Activated B cell treated with CpG ODN at 0.5 μM for 24 hours (primary cell): ENCODE results near the gene CTDP1. TPM values are rescaled to one million over a fixed set of nuclear protein-coding genes. Genes with fewer than 3 reads are reported as not detected.
A peak's percentile ranks its signal among the peaks of the same experiment; 100 is the strongest.

Source experiments
- ATAC-seq: fragments of 200-7000 bp; cut with Tn5 transposase; one replicate; pipeline ENCODE4 v1.10.0; 2021; ENCODE audit warnings: low read depth, mild to moderate bottlenecking, moderate library complexity
- CTCF ChIA-PET: fragments of 350-600 bp; sonication (Branson Sonifier 250); formaldehyde crosslinking; loops from one replicate; lab custom pipeline; 2021; ENCODE audit warnings: antibody characterized with exemption; lab: Charles Lee
- POLR2A ChIA-PET: fragments of 350-600 bp; sonication (Branson Sonifier 250); formaldehyde crosslinking; loops from one replicate; lab custom pipeline; 2021; ENCODE audit warnings: antibody characterized with exemption; lab: Charles Lee
- DNase-seq: peaks from one replicate; pipeline ENCODE4 v3.0.0; 2022
- H3K27ac Mint-ChIP-seq: one replicate; pipeline ENCODE4 v1.8.0; 2020; ENCODE audit warnings: mixed read lengths
- H3K27me3 Mint-ChIP-seq: one replicate; pipeline ENCODE4 v1.8.0; 2021; ENCODE audit warnings: mixed read lengths
- H3K36me3 Mint-ChIP-seq: one replicate; pipeline ENCODE4 v1.8.0; 2021; ENCODE audit warnings: low read depth, mixed read lengths
- H3K4me1 Mint-ChIP-seq: one replicate; pipeline ENCODE4 v1.8.0; 2021; ENCODE audit warnings: mixed read lengths
- H3K4me3 Mint-ChIP-seq: one replicate; pipeline ENCODE4 v1.8.0; 2020; ENCODE audit warnings: mild to moderate bottlenecking, mixed read lengths
- H3K9me3 Mint-ChIP-seq: one replicate; pipeline ENCODE4 v1.8.0; 2020; ENCODE audit warnings: mixed read lengths
- CTCF ChIP-seq: fragments of 200-600 bp; IDR thresholded peaks from one replicate; pipeline ENCODE4 v1.8.0; 2022; ENCODE audit warnings: antibody characterized with exemption, mild to moderate bottlenecking
- intact Hi-C: fragments of 100-400 bp; cut with micrococcal nuclease; formaldehyde crosslinking; loops from one replicate; pipeline ENCODE4 v1.15.1; 2024
- total RNA-seq: library from RNA; stranded (reverse); gene quantifications from 2 replicates; pipeline ENCODE4 v1.2.3, GENCODE V29; 2022

CTDP1 gene
- total RNA-seq, 1 donor from 2014 or later = 33.8 TPM

- H3K36me3 Mint-ChIP-seq = peaks cover 61% of the 10 kb centered on the region
- no peaks in the 10 kb centered on the region for H3K27me3 Mint-ChIP-seq
- intact Hi-C loops = no loop called here
- H3K4me1 Mint-ChIP-seq = no peaks in the 10 kb centered on the region
- ChIA-PET POLR2A (no interaction called here), CTCF (no interaction called here)
- no peak for TF ChIP-seq CTCF
- H3K27ac Mint-ChIP-seq = no peak overlapping the region
- H3K9me3 Mint-ChIP-seq = peaks cover 2% of the 10 kb centered on the region
- DNase-seq (peak; percentile 4), ATAC-seq (no peak)
- no peak overlapping the region for H3K4me3 Mint-ChIP-seq
Measured at GRCh38 chr18:79753391-79753851, 73.8 kb downstream of the CTDP1 start.

- no peak for TF ChIP-seq CTCF
- Mint-ChIP-seq H3K27me3 (no peaks in the 10 kb centered on the region), H3K27ac (no peak overlapping the region), H3K36me3 (peaks cover 59% of the 10 kb centered on the region), H3K4me1 (no peaks in the 10 kb centered on the region), H3K4me3 (no peak overlapping the region), H3K9me3 (peaks cover 7% of the 10 kb centered on the region)
- POLR2A ChIA-PET = no interaction called here
- CTCF ChIA-PET = no interaction called here
- ATAC-seq = no peak
- no peak for DNase-seq
- intact Hi-C loops = no loop called here
Measured at GRCh38 chr18:79754022-79754761, 74.6 kb downstream of the CTDP1 start.

GRCh38 chr18:79754831-79755351 is 75.3 kb downstream of the CTDP1 start:
- intact Hi-C loops = no loop called here
- Mint-ChIP-seq H3K4me1 (no peaks in the 10 kb centered on the region), H3K36me3 (peaks cover 58% of the 10 kb centered on the region), H3K9me3 (peaks cover 9% of the 10 kb centered on the region), H3K4me3 (no peak overlapping the region), H3K27ac (no peak overlapping the region), H3K27me3 (no peaks in the 10 kb centered on the region)
- no peak for TF ChIP-seq CTCF
- ATAC-seq = no peak
- POLR2A ChIA-PET = no interaction called here
- peak; percentile 11 for DNase-seq
- CTCF ChIA-PET = no interaction called here

- intact Hi-C loops = no loop called here
- peak; percentile 8 for DNase-seq
Measured at GRCh38 chr18:79755496-79756142, 76.0 kb downstream of the CTDP1 start.

More at GRCh38 chr18:79755496-79756142, 76.0 kb downstream of the CTDP1 start:
- H3K27me3 Mint-ChIP-seq = no peaks in the 10 kb centered on the region
- CTCF ChIA-PET = no interaction called here
- H3K4me3 Mint-ChIP-seq = no peak overlapping the region
- no peak for TF ChIP-seq CTCF
- peaks cover 14% of the 10 kb centered on the region for H3K9me3 Mint-ChIP-seq
- no peak for ATAC-seq
- no peak overlapping the region for H3K27ac Mint-ChIP-seq
- POLR2A ChIA-PET = no interaction called here
- H3K36me3 Mint-ChIP-seq = peaks cover 56% of the 10 kb centered on the region
- no peaks in the 10 kb centered on the region for H3K4me1 Mint-ChIP-seq
